GM19023 (cell line): ENCODE data around the gene ZNF787.
A peak's percentile ranks its signal among the peaks of the same experiment; 100 is the strongest.

Experiments used
- ATAC-seq: cut with Tn5 transposase; IDR thresholded peaks from one replicate; pipeline ENCODE4 v1.9.1; 2021; ENCODE audit warnings: mild to moderate bottlenecking, moderate library complexity; ENCODE audit not compliant: unreplicated experiment

Gene ZNF787

GRCh38 chr19:56144831-56145230, 23.7 kb upstream of the ZNF787 start:
- no peak for ATAC-seq

- ATAC-seq, result no peak
Observed at GRCh38 chr19:56144376-56144775, 23.3 kb upstream of the ZNF787 start.

- no peak for ATAC-seq
Observed at GRCh38 chr19:56142897-56143434, 21.9 kb upstream of the ZNF787 start.

- no peak for ATAC-seq
Observed at GRCh38 chr19:56142087-56142787, 21.1 kb upstream of the ZNF787 start.

- no peak for ATAC-seq
Observed at GRCh38 chr19:56141417-56141993, 20.4 kb upstream of the ZNF787 start.

GRCh38 chr19:56140583-56141416, 19.7 kb upstream of the ZNF787 start, which contains the start of gene ZNF444:
ZNF444 (plus strand) TSS chr19:56141287; CDS start chr19:56146912, 5,625 bp downstream.
- ATAC-seq, result peak; percentile 90

GRCh38 chr19:56139847-56140582, 18.9 kb upstream of the ZNF787 start:
- ATAC-seq, result no peak

GRCh38 chr19:56138069-56138468, 17.0 kb upstream of the ZNF787 start:
- ATAC-seq, result no peak

- ATAC-seq, result no peak
Observed at GRCh38 chr19:56137405-56137804, 16.3 kb upstream of the ZNF787 start.

- no peak for ATAC-seq
Observed at GRCh38 chr19:56136362-56136761, 15.3 kb upstream of the ZNF787 start.

- ATAC-seq, result no peak
Observed at GRCh38 chr19:56134654-56134921, 13.5 kb upstream of the ZNF787 start.

GRCh38 chr19:56133858-56134653, 13.0 kb upstream of the ZNF787 start:
- peak; percentile 79 for ATAC-seq

- no peak for ATAC-seq
Observed at GRCh38 chr19:56132316-56132822, 11.3 kb upstream of the ZNF787 start.

GRCh38 chr19:56131651-56132050, 10.6 kb upstream of the ZNF787 start:
- ATAC-seq, result no peak

- ATAC-seq, result no peak
Observed at GRCh38 chr19:56130006-56130405, 8.9 kb upstream of the ZNF787 start.

- no peak for ATAC-seq
Observed at GRCh38 chr19:56126983-56127780, 6.1 kb upstream of the ZNF787 start.

GRCh38 chr19:56125806-56126590, 4.9 kb upstream of the ZNF787 start:
- ATAC-seq, result no peak

- no peak for ATAC-seq
Observed at GRCh38 chr19:56124578-56124977, 3.5 kb upstream of the ZNF787 start.
